Neural crest cell (in vitro differentiated cells): ENCODE results near the gene PEX7. TPM values are rescaled to one million over a fixed set of nuclear protein-coding genes. Genes with fewer than 3 reads are reported as not detected.

Experiments
- DNase-seq: peaks from one replicate; pipeline ENCODE4 v3.0.0; 2021; ENCODE audit warnings: low read depth, mixed read lengths, low spot score
- H3K27ac Mint-ChIP-seq: one replicate; pipeline ENCODE4 v1.8.0; 2021; ENCODE audit warnings: mild to moderate bottlenecking, mixed read lengths; ENCODE audit not compliant: unreplicated experiment
- H3K27me3 Mint-ChIP-seq: 2 replicates; pipeline ENCODE4 v1.8.0; 2021; ENCODE audit warnings: low read depth, mild to moderate bottlenecking, mixed read lengths
- H3K36me3 Mint-ChIP-seq: 2 replicates; pipeline ENCODE4 v1.8.0; 2021; ENCODE audit warnings: low read depth, mild to moderate bottlenecking, mixed read lengths
- H3K4me1 Mint-ChIP-seq: 2 replicates; pipeline ENCODE4 v1.8.0; 2021; ENCODE audit warnings: mixed read lengths
- H3K4me3 Mint-ChIP-seq: one replicate; pipeline ENCODE4 v1.8.0; 2021; ENCODE audit warnings: mild to moderate bottlenecking, mixed read lengths
- H3K9me3 Mint-ChIP-seq: 2 replicates; pipeline ENCODE4 v1.8.0; 2021; ENCODE audit warnings: mixed read lengths
- total RNA-seq: library from RNA; stranded (reverse); gene quantifications from 2 replicates; pipeline ENCODE4 v1.2.1, GENCODE V29; 2021
- TF ChIP-seq, protein P1 (sequence below): fragments of 200-600 bp; sonication (generic); conservative IDR thresholded peaks from 2 replicates; pipeline ENCODE4 v1.5.0; 2021; ENCODE audit warnings: antibody characterized with exemption, mild to moderate bottlenecking

Gene PEX7
- total RNA-seq, 1 donor from 2014 or later, result 5.3 TPM

DNA sequence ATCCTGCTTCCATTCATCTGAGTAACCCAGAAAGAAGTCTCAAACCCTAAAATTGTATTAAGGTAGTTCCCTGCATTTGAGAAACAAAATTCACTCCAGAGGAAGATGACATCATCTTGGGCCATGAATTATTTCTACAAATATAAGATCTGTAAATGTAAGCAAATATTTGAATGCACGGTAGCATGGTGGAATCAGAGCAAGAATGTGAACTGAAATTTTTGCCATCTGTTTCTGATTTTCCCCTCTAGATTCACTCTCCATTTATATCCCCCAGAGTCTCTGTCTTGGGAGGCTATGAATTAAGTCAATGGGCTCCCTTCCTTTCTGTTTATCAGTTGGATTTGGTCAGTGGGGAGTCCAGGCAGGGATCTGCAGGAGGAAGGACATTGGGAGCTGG lies 24.3 kb upstream of the PEX7 start:
- peaks cover 45% of the 10 kb centered on the region for H3K27me3 Mint-ChIP-seq
- no peak for DNase-seq
- peaks cover 12% of the 10 kb centered on the region for H3K9me3 Mint-ChIP-seq
- TF ChIP-seq, protein P1, sequence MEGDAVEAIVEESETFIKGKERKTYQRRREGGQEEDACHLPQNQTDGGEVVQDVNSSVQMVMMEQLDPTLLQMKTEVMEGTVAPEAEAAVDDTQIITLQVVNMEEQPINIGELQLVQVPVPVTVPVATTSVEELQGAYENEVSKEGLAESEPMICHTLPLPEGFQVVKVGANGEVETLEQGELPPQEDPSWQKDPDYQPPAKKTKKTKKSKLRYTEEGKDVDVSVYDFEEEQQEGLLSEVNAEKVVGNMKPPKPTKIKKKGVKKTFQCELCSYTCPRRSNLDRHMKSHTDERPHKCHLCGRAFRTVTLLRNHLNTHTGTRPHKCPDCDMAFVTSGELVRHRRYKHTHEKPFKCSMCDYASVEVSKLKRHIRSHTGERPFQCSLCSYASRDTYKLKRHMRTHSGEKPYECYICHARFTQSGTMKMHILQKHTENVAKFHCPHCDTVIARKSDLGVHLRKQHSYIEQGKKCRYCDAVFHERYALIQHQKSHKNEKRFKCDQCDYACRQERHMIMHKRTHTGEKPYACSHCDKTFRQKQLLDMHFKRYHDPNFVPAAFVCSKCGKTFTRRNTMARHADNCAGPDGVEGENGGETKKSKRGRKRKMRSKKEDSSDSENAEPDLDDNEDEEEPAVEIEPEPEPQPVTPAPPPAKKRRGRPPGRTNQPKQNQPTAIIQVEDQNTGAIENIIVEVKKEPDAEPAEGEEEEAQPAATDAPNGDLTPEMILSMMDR, result no peak
- no peaks in the 10 kb centered on the region for H3K36me3 Mint-ChIP-seq
- peaks cover 4% of the 10 kb centered on the region for H3K4me1 Mint-ChIP-seq
- no peak overlapping the region for H3K27ac Mint-ChIP-seq
- no peak overlapping the region for H3K4me3 Mint-ChIP-seq

DNA sequence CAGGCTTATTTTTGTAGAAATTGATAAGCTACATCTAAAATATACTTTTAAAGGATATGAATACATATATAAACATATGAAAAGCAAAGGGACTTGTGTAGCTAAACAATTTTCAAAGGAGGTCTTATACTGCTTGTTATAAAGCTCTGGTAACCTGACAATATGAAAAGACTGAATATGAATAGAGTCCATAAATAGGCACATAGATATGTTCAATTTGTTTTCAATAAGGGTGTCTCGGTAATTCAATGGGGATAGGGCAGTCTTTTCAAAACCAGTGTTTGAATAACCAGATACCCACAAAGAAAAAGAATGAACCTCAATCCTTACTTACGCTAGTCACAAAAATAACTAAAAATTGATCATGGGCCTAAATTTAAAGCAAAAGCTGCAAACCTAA lies 20.8 kb upstream of the PEX7 start:
- Mint-ChIP-seq H3K27ac (no peak overlapping the region), H3K36me3 (no peaks in the 10 kb centered on the region), H3K4me1 (no peaks in the 10 kb centered on the region), H3K9me3 (peaks cover 12% of the 10 kb centered on the region), H3K4me3 (no peak overlapping the region), H3K27me3 (peaks cover 17% of the 10 kb centered on the region)
- DNase-seq, result no peak
- TF ChIP-seq, protein P1, result no peak

DNA sequence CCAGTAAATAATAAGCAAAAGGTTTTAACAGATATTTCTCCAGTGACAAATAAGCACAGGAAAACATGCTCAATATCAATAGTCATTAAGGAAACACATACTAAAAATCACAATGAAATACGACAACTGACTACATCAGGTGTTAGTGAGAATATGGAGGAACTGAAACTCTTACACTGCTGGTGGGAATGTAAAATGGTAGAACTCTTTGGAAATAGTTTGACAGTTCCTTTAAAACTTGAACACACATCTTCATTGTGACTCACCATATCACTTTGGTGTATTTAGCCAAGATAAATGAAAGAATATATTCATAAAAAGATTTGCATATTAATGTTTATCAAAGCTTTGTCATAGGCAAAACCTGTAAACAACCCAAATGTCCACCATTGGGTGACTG lies 18.8 kb upstream of the PEX7 start:
- DNase-seq, result no peak
- H3K4me3 Mint-ChIP-seq, result no peak overlapping the region
- H3K27me3 Mint-ChIP-seq, result peaks cover 1% of the 10 kb centered on the region
- H3K36me3 Mint-ChIP-seq, result no peaks in the 10 kb centered on the region
- no peaks in the 10 kb centered on the region for H3K4me1 Mint-ChIP-seq
- H3K27ac Mint-ChIP-seq, result no peak overlapping the region
- TF ChIP-seq, protein P1, result no peak
- no peaks in the 10 kb centered on the region for H3K9me3 Mint-ChIP-seq

DNA sequence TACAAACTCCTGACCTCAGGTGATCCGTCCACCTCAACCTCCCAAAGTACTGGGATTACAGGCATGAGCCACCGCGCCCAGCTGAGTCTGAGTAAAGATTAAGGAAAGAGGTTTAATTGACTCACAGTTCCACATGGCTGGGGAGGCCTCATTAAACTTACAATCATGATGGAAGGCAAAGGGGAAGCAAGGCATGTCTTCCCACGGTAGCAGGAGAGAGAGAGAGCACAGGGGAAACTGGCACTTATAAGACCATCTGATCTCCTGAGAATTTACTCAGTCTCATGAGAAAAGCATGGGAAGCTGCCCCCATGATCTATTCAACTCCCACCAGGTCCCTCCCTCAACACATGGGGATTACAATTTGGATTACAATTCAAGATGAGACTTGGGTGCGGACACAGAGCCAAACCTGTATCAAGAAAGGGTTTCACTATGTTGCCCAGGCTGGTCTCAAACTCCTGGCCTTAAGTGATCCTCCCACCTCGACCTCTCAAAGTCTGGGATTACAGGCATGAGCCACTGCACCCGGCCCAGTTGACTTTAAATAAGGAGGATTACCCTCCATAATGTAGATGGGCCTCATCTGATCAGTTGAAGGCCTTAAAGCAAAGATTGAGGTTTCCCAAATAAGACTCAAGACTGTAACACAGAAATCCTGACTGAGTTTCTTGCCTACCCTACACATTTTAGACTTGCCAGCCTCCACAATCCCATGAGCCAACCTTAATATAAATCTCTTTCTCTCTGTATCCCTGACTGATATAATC lies 13.1 kb upstream of the PEX7 start:
- H3K4me1 Mint-ChIP-seq, result no peaks in the 10 kb centered on the region
- no peak for DNase-seq
- no peak overlapping the region for H3K4me3 Mint-ChIP-seq
- H3K9me3 Mint-ChIP-seq, result no peaks in the 10 kb centered on the region
- peaks cover 3% of the 10 kb centered on the region for H3K27me3 Mint-ChIP-seq
- TF ChIP-seq, protein P1, result no peak
- no peak overlapping the region for H3K27ac Mint-ChIP-seq
- H3K36me3 Mint-ChIP-seq, result no peaks in the 10 kb centered on the region

DNA sequence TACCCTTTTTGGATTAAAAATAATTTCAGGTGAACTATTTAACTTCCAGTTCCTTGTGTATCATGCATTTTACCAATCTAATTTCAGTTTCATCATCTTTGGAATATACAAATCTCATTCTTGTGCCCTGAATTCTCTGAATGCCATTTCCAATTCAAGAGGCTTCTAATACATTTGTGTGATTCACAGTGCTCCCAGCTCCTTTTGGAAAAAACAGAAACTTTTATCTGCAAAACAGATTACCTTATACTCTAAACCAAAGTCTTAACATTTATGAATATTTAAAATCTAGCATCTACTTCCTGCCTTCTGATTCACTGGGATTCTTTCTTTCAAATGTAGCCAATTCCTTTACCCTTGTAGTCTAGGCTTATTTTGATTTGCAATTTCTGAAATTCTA lies 11.1 kb upstream of the PEX7 start:
- DNase-seq, result no peak
- Mint-ChIP-seq H3K4me1 (no peaks in the 10 kb centered on the region), H3K36me3 (no peaks in the 10 kb centered on the region), H3K4me3 (no peak overlapping the region), H3K9me3 (no peaks in the 10 kb centered on the region), H3K27me3 (peaks cover 3% of the 10 kb centered on the region), H3K27ac (no peak overlapping the region)
- TF ChIP-seq, protein P1, result no peak
